Right kidney (tissue), 1 donor: ENCODE results near the gene TCIRG1.
"Not testable (repeated sequence)": the region's sequence is repeated elsewhere in the genome, so short reads cannot be mapped to it uniquely, and the experiment has no call there.

ENCODE experiments used
- DNase-seq: peaks from one replicate; pipeline ENCODE4 v3.0.0-alpha.2; 2016

TCIRG1 gene

GRCh38 chr11:68083517-68083916 is 44.7 kb downstream of the TCIRG1 start:
- DNase-seq: no peak

GRCh38 chr11:68089679-68090078 is 50.9 kb downstream of the TCIRG1 start:
- no peak for DNase-seq

- no peak for DNase-seq
These were observed 51.5 kb downstream of the TCIRG1 start for GRCh38 chr11:68090287-68090686.

GRCh38 chr11:68090706-68091105 is 51.9 kb downstream of the TCIRG1 start:
- no peak for DNase-seq

- no peak for DNase-seq
These were observed 53.6 kb downstream of the TCIRG1 start for GRCh38 chr11:68092411-68092810.

GRCh38 chr11:68092946-68093345 is 54.1 kb downstream of the TCIRG1 start:
- DNase-seq: not testable (repeated sequence)

GRCh38 chr11:68093565-68093964 is 54.7 kb downstream of the TCIRG1 start:
- no peak for DNase-seq

- DNase-seq: no peak
These were observed 58.1 kb downstream of the TCIRG1 start for GRCh38 chr11:68096962-68097361.

- no peak for DNase-seq
These were observed 60.2 kb downstream of the TCIRG1 start for GRCh38 chr11:68099057-68099456.

GRCh38 chr11:68099474-68100405 is 60.9 kb downstream of the TCIRG1 start:
- no peak for DNase-seq
